Esophagus muscularis mucosa (tissue), 4 donors: Measurements from ENCODE around the gene GALNTL6.

Source experiments
- CTCF ChIP-seq, 3 experiments: fragments of 200-600 bp in 2 of 3; fragments of 450-650 bp in 1 of 3; sonication (generic) in 2 of 3; IDR thresholded peaks; one replicate each; pipeline ENCODE4 v1.5.1; 2017 to 2019; ENCODE audit warnings: antibody characterized with exemption in 3 of 3, mild to moderate bottlenecking in 2 of 3, moderate library complexity in 1 of 3
- EP300 ChIP-seq: sonication (generic); formaldehyde crosslinking; IDR thresholded peaks from one replicate; pipeline ENCODE4 v1.6.1; 2017; ENCODE audit warnings: antibody characterized with exemption
- POLR2A ChIP-seq: fragments of 450-650 bp; IDR thresholded peaks from one replicate; pipeline ENCODE4 v1.6.1; 2017; ENCODE audit warnings: antibody characterized with exemption, moderate library complexity, mild to moderate bottlenecking, low read depth
- POLR2AphosphoS5 ChIP-seq, 2 donors: sonication (generic); formaldehyde crosslinking; IDR thresholded peaks; one replicate each; pipeline ENCODE4 v1.6.1; 2017; ENCODE audit warnings: antibody characterized with exemption in 2 of 2

GRCh38 chr4:173001571-173001970 is 1188.4 kb downstream of the GALNTL6 start:
- TF ChIP-seq POLR2AphosphoS5 (IDR thresholded peaks at IDR 0.05) (no peak), EP300 (no peak), POLR2A (no peak), CTCF (IDR thresholded peaks at IDR 0.05) (no peak)
